ENCODE measurements around the gene PPFIBP1. TPM values are rescaled to one million over a fixed set of nuclear protein-coding genes. Genes with fewer than 3 reads are reported as not detected.

Gene PPFIBP1
- polyA plus RNA-seq, 1 of the 3 experiments (the other 2 are of a cell fraction), result 55.0 TPM

- no peak for TF ChIP-seq YY1 (IDR thresholded peaks at IDR 0.05; ENCODE audit: low read depth)
These were observed 181.3 kb downstream of the PPFIBP1 start (continued) for GRCh38 chr12:27705263-27705662.

- no peaks in the 10 kb centered on the region for H3K27me3 ChIP-seq (ENCODE audit: insufficient read depth)
- H3F3A ChIP-seq (replicated peaks; ENCODE audit: insufficient read depth), result peaks cover 16% of the 10 kb centered on the region
- H3K27ac ChIP-seq (ENCODE audit: low read depth in 2 of 2, low read length in 1 of 2), result no peak overlapping the region
- H2AFZ ChIP-seq (ENCODE audit: low read depth), result no peak overlapping the region
- CTCF ChIA-PET, result interaction anchor here (0.9 kb wide), 1 partner anchor 22 kb away, joined by 4 read pairs; no protein-coding TSS in a partner anchor
- POLR2A ChIA-PET, result no interaction called here
- TF ChIP-seq TEAD4 (IDR thresholded peaks at IDR 0.05; ENCODE audit: borderline replicate concordance, insufficient read depth), result no peak
- TF ChIP-seq FOXJ3 (CRISPR knock-in tag; IDR thresholded peaks at IDR 0.05), result no peak
- no peak for TF ChIP-seq GABPA (IDR thresholded peaks at IDR 0.05; ENCODE audit: low read depth)
- TF ChIP-seq EZH2phosphoT487 (IDR thresholded peaks at IDR 0.05; ENCODE audit: borderline replicate concordance, low read depth), result no peak
- TF ChIP-seq FOSL2 (IDR thresholded peaks at IDR 0.05; ENCODE audit: borderline replicate concordance, low read depth), result no peak
- H3K4me1 ChIP-seq (ENCODE audit: control insufficient read depth in 1 of 2, insufficient read depth in 2 of 2, low read depth in 1 of 2, low read length in 1 of 2), result peaks cover 4 to 7% of the 10 kb centered on the region in 2 experiments; a peak in 3 of 4 replicates
- 78% methylated on average over 2 of the region's 2 CpGs for WGBS (ENCODE audit: low lambda C conversion rate)
- no peak overlapping the region for H3K4me2 ChIP-seq
- no peak for DNase-seq
- peaks cover 4% of the 10 kb centered on the region for H4K20me1 ChIP-seq (ENCODE audit: insufficient read depth)
- H3K79me2 ChIP-seq (ENCODE audit: insufficient read depth), result peaks cover 16% of the 10 kb centered on the region
- no peak overlapping the region for H3K4me3 ChIP-seq (ENCODE audit: low read depth in 2 of 2, low read length in 1 of 2)
- H3K9me2 ChIP-seq, result no peaks in the 10 kb centered on the region
- H3K9ac ChIP-seq, result no peak overlapping the region
- no peaks in the 10 kb centered on the region for H3K9me3 ChIP-seq
- H3K36me3 ChIP-seq (replicated peaks in 1 of 2; ENCODE audit: control insufficient read depth in 1 of 2, insufficient read depth in 2 of 2, low read length in 1 of 2), result no peaks in the 10 kb centered on the region
These were observed 183.2 kb downstream of the PPFIBP1 start for GRCh38 chr12:27707216-27707615.

- Histone ChIP-seq H3K9me3 (no peaks in the 10 kb centered on the region), H3K4me2 (peak overlapping the region; percentile 93), H3K79me2 (ENCODE audit: insufficient read depth) (peaks cover 37% of the 10 kb centered on the region), H2AFZ (ENCODE audit: low read depth) (peak overlapping the region; percentile 93; the same call in 1 of the 2 replicates), H3K9ac (no peak overlapping the region), H3K4me1 (ENCODE audit: control insufficient read depth in 1 of 2, insufficient read depth in 2 of 2, low read depth in 1 of 2, low read length in 1 of 2) (peaks cover 4 to 7% of the 10 kb centered on the region in 2 experiments; a peak in 3 of 4 replicates), H3K9me2 (no peaks in the 10 kb centered on the region), H3K36me3 (replicated peaks in 1 of 2; ENCODE audit: control insufficient read depth in 1 of 2, insufficient read depth in 2 of 2, low read length in 1 of 2) (peaks cover 0 to 6% of the 10 kb centered on the region in 2 experiments), H4K20me1 (ENCODE audit: insufficient read depth) (peaks cover 5% of the 10 kb centered on the region), H3K27me3 (ENCODE audit: insufficient read depth) (no peaks in the 10 kb centered on the region), H3K4me3 (ENCODE audit: low read depth in 2 of 2, low read length in 1 of 2) (peak overlapping the region; percentile 91 to 98; a peak in 3 of 4 replicates), H3K27ac (ENCODE audit: low read depth in 2 of 2, low read length in 1 of 2) (peak overlapping the region in 1 of 2 experiments; percentile 89; a peak in 2 of 4 replicates), H3F3A (replicated peaks; ENCODE audit: insufficient read depth) (peaks cover 4% of the 10 kb centered on the region)
- WGBS (ENCODE audit: low lambda C conversion rate), result 68% methylated on average over 12 of the region's 12 CpGs
- no peak for DNase-seq
- CTCF ChIA-PET, result interaction anchor here (1.0 to 1.5 kb wide), 3 partner anchors 27 to 284 kb away, joined by 3 read pairs; no protein-coding TSS in a partner anchor
- POLR2A ChIA-PET, result no interaction called here
- TF ChIP-seq CHD2 (IDR thresholded peaks at IDR 0.05; ENCODE audit: low read length, partially characterized antibody) (no peak), TEAD4 (IDR thresholded peaks at IDR 0.05; ENCODE audit: borderline replicate concordance, insufficient read depth) (no peak), IRF3 (IDR thresholded peaks at IDR 0.05; ENCODE audit: low read depth, low read length) (no peak), MEF2A (IDR thresholded peaks at IDR 0.05; ENCODE audit: borderline replicate concordance, low read depth) (no peak), RXRA (IDR thresholded peaks at IDR 0.05; ENCODE audit: borderline replicate concordance, low read depth) (no peak), FOXJ3 (CRISPR knock-in tag; IDR thresholded peaks at IDR 0.05) (no peak), TAF1 (IDR thresholded peaks at IDR 0.05; ENCODE audit: borderline replicate concordance, low read depth, low read length) (no peak), NRF1 (IDR thresholded peaks at IDR 0.05; ENCODE audit: low read depth, low read length) (no peak), FOXM1 (IDR thresholded peaks at IDR 0.05; ENCODE audit: low read depth) (no peak), JUND (IDR thresholded peaks at IDR 0.05) (no peak), RCOR1 (IDR thresholded peaks at IDR 0.05; ENCODE audit: low read length) (no peak), ELF1 (IDR thresholded peaks at IDR 0.05) (no peak), EP300 (IDR thresholded peaks at IDR 0.05; ENCODE audit: borderline replicate concordance in 1 of 2, low read depth in 1 of 2, low read length in 1 of 2) (no peak)
These were observed 185.4 kb downstream of the PPFIBP1 start for GRCh38 chr12:27709212-27709931.

Measured in SK-N-SH (cell line).